Activated T-cell treated with anti-CD3 and anti-CD28 coated beads, Interleukin-2, amount 50 U/mL, for 24 hours (primary cell): ENCODE results near the gene GNAS.
"Not testable (repeated sequence)": the region's sequence is repeated elsewhere in the genome, so short reads cannot be mapped to it uniquely, and the experiment has no call there.

Experiments used
- DNase-seq: peaks from one replicate; pipeline ENCODE4 v3.0.0-alpha.2; 2020
- H3K27ac Mint-ChIP-seq: 2 replicates; pipeline ENCODE4 v1.8.0; 2020; ENCODE audit warnings: mild to moderate bottlenecking, mixed read lengths
- H3K27me3 Mint-ChIP-seq: 2 replicates; pipeline ENCODE4 v1.8.0; 2020; ENCODE audit warnings: mixed read lengths
- H3K36me3 Mint-ChIP-seq: 2 replicates; pipeline ENCODE4 v1.8.0; 2020; ENCODE audit warnings: low read depth, mixed read lengths
- H3K4me1 Mint-ChIP-seq: 2 replicates; pipeline ENCODE4 v1.8.0; 2020; ENCODE audit warnings: low read depth, mixed read lengths
- H3K4me3 Mint-ChIP-seq: 2 replicates; pipeline ENCODE4 v1.8.0; 2020; ENCODE audit warnings: mild to moderate bottlenecking, moderate library complexity, mixed read lengths
- H3K9me3 Mint-ChIP-seq: 2 replicates; pipeline ENCODE4 v1.8.0; 2020; ENCODE audit warnings: mixed read lengths

The GNAS gene

DNA sequence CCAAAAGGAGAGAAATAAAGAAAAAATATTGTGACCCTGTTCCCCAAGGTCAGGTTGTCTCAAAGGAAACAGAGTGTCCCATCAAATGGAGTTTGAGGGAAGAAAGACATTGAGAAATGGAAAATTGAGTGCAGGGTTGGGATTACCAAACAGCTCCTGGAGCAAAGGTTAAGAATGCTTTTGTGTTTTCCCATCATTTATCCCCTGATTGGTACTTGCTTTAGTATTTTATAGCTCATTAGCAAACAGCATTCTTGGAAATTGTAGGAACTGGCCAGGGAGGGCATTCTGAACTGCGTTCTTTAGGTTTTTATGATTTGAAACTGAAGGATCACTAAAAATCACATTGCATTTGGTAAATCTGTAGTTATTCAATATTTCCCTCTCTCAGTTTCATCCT, 69.5 kb downstream of the GNAS start:
- DNase-seq, result no peak
- Mint-ChIP-seq H3K27ac (no peak overlapping the region), H3K36me3 (no peaks in the 10 kb centered on the region), H3K27me3 (no peaks in the 10 kb centered on the region), H3K9me3 (no peaks in the 10 kb centered on the region), H3K4me1 (no peaks in the 10 kb centered on the region), H3K4me3 (no peak overlapping the region)

DNA sequence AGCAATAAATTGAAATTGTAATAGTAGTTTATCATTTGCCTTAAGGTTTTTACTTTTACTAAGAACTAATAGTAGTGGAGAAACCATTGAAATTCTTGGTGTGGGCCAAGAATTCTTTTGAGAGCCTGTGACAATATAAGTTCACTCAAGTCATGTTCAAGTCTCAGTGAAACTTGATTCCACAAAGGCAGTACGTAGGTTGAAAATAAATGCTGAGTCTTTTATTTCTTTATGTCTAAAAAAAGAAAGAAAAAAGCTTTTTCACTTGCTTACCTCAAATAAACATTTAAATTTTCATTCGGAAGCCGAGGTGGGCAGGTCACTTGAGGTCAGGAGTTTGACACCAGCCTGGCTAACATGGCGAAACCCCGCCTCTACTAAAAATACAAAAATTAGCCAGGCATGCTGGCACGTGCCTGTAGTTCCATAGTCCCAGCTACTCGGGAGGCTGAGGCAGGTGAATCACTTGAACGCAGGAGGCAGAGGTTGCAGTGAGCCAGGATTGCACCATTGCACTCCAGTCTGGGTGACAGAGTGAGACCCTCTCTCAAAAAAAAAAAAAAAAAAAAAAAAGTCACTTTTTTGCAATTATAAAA, 70.7 kb downstream of the GNAS start:
- Mint-ChIP-seq H3K4me1 (no peaks in the 10 kb centered on the region), H3K27me3 (no peaks in the 10 kb centered on the region), H3K36me3 (no peaks in the 10 kb centered on the region), H3K9me3 (no peaks in the 10 kb centered on the region), H3K4me3 (no peak overlapping the region), H3K27ac (no peak overlapping the region)
- DNase-seq, result no peak

GRCh38 chr20:58926802-58927489, 74.4 kb downstream of the GNAS start:
- Mint-ChIP-seq H3K4me3 (no peak overlapping the region), H3K9me3 (no peaks in the 10 kb centered on the region), H3K27ac (no peak overlapping the region), H3K36me3 (no peaks in the 10 kb centered on the region), H3K4me1 (no peaks in the 10 kb centered on the region), H3K27me3 (peaks cover 8% of the 10 kb centered on the region)
- no peak for DNase-seq

DNA sequence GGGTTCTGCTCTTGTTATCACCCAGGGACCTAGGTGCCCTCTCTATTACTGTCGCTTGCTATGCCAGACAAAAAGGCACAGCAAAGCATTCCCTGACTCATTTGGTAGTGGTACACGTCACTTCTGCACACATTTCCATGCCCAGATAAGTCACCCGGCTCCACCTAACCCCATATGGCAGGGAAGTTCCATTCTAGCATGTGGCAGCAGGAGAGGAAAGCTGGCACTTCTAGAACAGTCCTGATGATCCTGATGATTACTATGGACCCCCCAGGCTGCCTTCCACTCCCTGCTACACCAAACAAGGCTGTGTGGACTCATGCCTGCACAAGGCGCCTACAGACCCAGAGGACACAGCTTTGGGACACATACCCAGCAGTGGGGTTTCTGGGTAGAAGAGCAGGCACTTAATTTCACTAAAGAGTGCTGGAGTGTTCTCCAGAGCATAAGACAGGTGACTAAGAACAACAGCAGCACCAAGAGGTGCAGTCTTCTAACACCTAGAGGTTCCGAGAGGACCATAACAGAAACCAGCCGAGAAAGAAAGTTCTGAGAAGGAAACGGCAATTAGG, 75.1 kb downstream of the GNAS start:
- Mint-ChIP-seq H3K9me3 (no peaks in the 10 kb centered on the region), H3K36me3 (no peaks in the 10 kb centered on the region), H3K27me3 (peaks cover 11% of the 10 kb centered on the region), H3K4me3 (no peak overlapping the region), H3K27ac (no peak overlapping the region), H3K4me1 (no peaks in the 10 kb centered on the region)
- DNase-seq, result no peak

DNA sequence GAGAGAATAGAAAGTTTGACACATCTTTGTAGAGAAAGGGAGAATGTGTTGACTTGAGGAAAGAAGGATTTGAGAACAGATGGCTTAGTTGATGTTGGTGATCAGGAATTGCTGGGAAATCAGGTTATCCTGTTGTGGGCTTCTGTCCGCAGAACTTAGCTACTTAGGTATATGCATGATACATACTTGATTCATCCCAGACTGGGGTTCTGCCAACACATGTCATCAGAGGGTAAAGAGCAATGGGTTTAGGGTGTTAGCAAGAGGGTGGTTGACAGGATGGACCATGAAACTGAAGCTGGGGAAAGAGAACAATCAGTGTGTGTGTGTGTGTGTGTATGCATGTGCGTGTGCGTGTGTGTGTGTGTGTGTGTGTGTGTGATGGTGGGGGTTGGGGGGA, 78.0 kb downstream of the GNAS start:
- no peak for DNase-seq
- Mint-ChIP-seq H3K9me3 (no peaks in the 10 kb centered on the region), H3K27ac (no peak overlapping the region), H3K27me3 (peaks cover 18% of the 10 kb centered on the region), H3K4me1 (no peaks in the 10 kb centered on the region), H3K36me3 (no peaks in the 10 kb centered on the region), H3K4me3 (no peak overlapping the region)

- Mint-ChIP-seq H3K9me3 (peaks cover 3% of the 10 kb centered on the region), H3K4me1 (no peaks in the 10 kb centered on the region), H3K4me3 (no peak overlapping the region), H3K27me3 (peaks cover 23% of the 10 kb centered on the region), H3K36me3 (no peaks in the 10 kb centered on the region), H3K27ac (no peak overlapping the region)
- no peak for DNase-seq
These were observed 79.7 kb downstream of the GNAS start for GRCh38 chr20:58932170-58932569.

DNA sequence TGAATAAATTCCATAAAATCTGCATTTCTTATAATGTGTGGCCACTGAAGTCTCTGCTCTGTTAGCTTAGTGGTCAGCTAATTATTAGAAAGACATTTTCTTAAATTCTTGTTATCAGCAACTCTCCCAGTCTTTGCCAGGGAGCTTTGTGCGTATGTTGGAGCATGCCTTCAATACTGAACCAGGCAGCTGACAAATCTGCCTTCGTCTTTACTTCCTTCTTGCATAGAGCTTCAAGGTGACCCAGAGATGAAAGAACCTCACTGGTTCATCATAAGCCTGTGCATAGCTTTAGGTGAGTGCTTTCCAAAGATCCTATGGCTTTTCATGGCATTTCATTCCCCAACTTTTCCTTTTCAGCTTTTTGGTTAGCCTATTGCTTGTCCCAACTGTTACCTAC, 85.6 kb downstream of the GNAS start:
- no peak overlapping the region for H3K27ac Mint-ChIP-seq
- H3K9me3 Mint-ChIP-seq, result peaks cover 3% of the 10 kb centered on the region
- no peak for DNase-seq
- H3K36me3 Mint-ChIP-seq, result no peaks in the 10 kb centered on the region
- no peak overlapping the region for H3K4me3 Mint-ChIP-seq
- H3K27me3 Mint-ChIP-seq, result peaks cover 12% of the 10 kb centered on the region
- no peaks in the 10 kb centered on the region for H3K4me1 Mint-ChIP-seq

GRCh38 chr20:58938541-58938940, 86.0 kb downstream of the GNAS start:
- Mint-ChIP-seq H3K4me3 (no peak overlapping the region), H3K36me3 (no peaks in the 10 kb centered on the region), H3K4me1 (no peaks in the 10 kb centered on the region), H3K27me3 (peaks cover 12% of the 10 kb centered on the region), H3K9me3 (peaks cover 3% of the 10 kb centered on the region), H3K27ac (no peak overlapping the region)
- no peak for DNase-seq

GRCh38 chr20:58941471-58941870, 89.0 kb downstream of the GNAS start:
- Mint-ChIP-seq H3K27ac (no peak overlapping the region), H3K4me3 (no peak overlapping the region), H3K9me3 (no peaks in the 10 kb centered on the region), H3K4me1 (no peaks in the 10 kb centered on the region), H3K36me3 (no peaks in the 10 kb centered on the region), H3K27me3 (peaks cover under 1% of the 10 kb centered on the region)
- DNase-seq, result no peak

- Mint-ChIP-seq H3K4me3 (no peak overlapping the region), H3K27ac (no peak overlapping the region), H3K9me3 (no peaks in the 10 kb centered on the region), H3K27me3 (no peaks in the 10 kb centered on the region), H3K36me3 (no peaks in the 10 kb centered on the region), H3K4me1 (no peaks in the 10 kb centered on the region)
- DNase-seq, result no peak
These were observed 90.0 kb downstream of the GNAS start for GRCh38 chr20:58942549-58942948.

- H3K9me3 Mint-ChIP-seq, result no peaks in the 10 kb centered on the region
- no peaks in the 10 kb centered on the region for H3K36me3 Mint-ChIP-seq
- H3K27me3 Mint-ChIP-seq, result peaks cover 5% of the 10 kb centered on the region
- no peaks in the 10 kb centered on the region for H3K4me1 Mint-ChIP-seq
- no peak overlapping the region for H3K4me3 Mint-ChIP-seq
- DNase-seq, result no peak
- H3K27ac Mint-ChIP-seq, result no peak overlapping the region
These were observed 92.1 kb downstream of the GNAS start for GRCh38 chr20:58944610-58945009.

GRCh38 chr20:58945965-58946631, 93.6 kb downstream of the GNAS start:
- no peaks in the 10 kb centered on the region for H3K36me3 Mint-ChIP-seq
- no peaks in the 10 kb centered on the region for H3K9me3 Mint-ChIP-seq
- H3K27me3 Mint-ChIP-seq, result peaks cover 5% of the 10 kb centered on the region
- H3K27ac Mint-ChIP-seq, result no peak overlapping the region
- no peaks in the 10 kb centered on the region for H3K4me1 Mint-ChIP-seq
- H3K4me3 Mint-ChIP-seq, result no peak overlapping the region
- no peak for DNase-seq

GRCh38 chr20:58947797-58948388, 95.4 kb downstream of the GNAS start:
- not testable (repeated sequence) for H3K9me3 Mint-ChIP-seq, H3K4me3 Mint-ChIP-seq, H3K4me1 Mint-ChIP-seq, H3K27me3 Mint-ChIP-seq, DNase-seq, H3K36me3 Mint-ChIP-seq, H3K27ac Mint-ChIP-seq

- no peaks in the 10 kb centered on the region for H3K9me3 Mint-ChIP-seq
- peaks cover 5% of the 10 kb centered on the region for H3K27me3 Mint-ChIP-seq
- DNase-seq, result no peak
- H3K36me3 Mint-ChIP-seq, result no peaks in the 10 kb centered on the region
- no peak overlapping the region for H3K27ac Mint-ChIP-seq
- no peak overlapping the region for H3K4me3 Mint-ChIP-seq
- H3K4me1 Mint-ChIP-seq, result no peaks in the 10 kb centered on the region
These were observed 98.1 kb downstream of the GNAS start for GRCh38 chr20:58950603-58951002.

GRCh38 chr20:58953050-58953449, 100.5 kb downstream of the GNAS start:
- H3K4me1 Mint-ChIP-seq, result no peaks in the 10 kb centered on the region
- H3K27ac Mint-ChIP-seq, result no peak overlapping the region

More at GRCh38 chr20:58953050-58953449, 100.5 kb downstream of the GNAS start:
- no peak for DNase-seq
- peaks cover 5% of the 10 kb centered on the region for H3K27me3 Mint-ChIP-seq
- no peaks in the 10 kb centered on the region for H3K36me3 Mint-ChIP-seq
- no peaks in the 10 kb centered on the region for H3K9me3 Mint-ChIP-seq
- H3K4me3 Mint-ChIP-seq, result no peak overlapping the region
